GM18505 (cell line): ENCODE measurements around the gene DEK.
A peak's percentile ranks its signal among the peaks of the same experiment; 100 is the strongest.
"Not testable (repeated sequence)": the region's sequence is repeated elsewhere in the genome, so short reads cannot be mapped to it uniquely, and the experiment has no call there.

ENCODE experiments used
- ATAC-seq: cut with Tn5 transposase; IDR thresholded peaks from one replicate; pipeline ENCODE4 v1.9.1; 2021; ENCODE audit not compliant: unreplicated experiment
- POLR2A ChIP-seq: IDR thresholded peaks from 4 replicates; pipeline ENCODE4 v1.6.1; 2011; ENCODE audit warnings: borderline replicate concordance; ENCODE audit not compliant: insufficient read depth, insufficient read length; ENCODE audit errors: extremely low read depth

DEK gene

GRCh38 chr6:18216411-18216810 lies 47.9 kb downstream of the DEK start:
- no peak for ATAC-seq
- no peak for TF ChIP-seq POLR2A

- TF ChIP-seq POLR2A = no peak
- ATAC-seq = no peak
These were observed 48.9 kb downstream of the DEK start for GRCh38 chr6:18215436-18215835.

GRCh38 chr6:18214003-18214402 lies 50.3 kb downstream of the DEK start:
- TF ChIP-seq POLR2A = no peak
- no peak for ATAC-seq

- no peak for TF ChIP-seq POLR2A
- ATAC-seq = no peak
These were observed 50.9 kb downstream of the DEK start for GRCh38 chr6:18213439-18213838.

- no peak for TF ChIP-seq POLR2A
- ATAC-seq = no peak
These were observed 52.1 kb downstream of the DEK start for GRCh38 chr6:18212231-18212630.

- peak; percentile 96 for ATAC-seq
- no peak for TF ChIP-seq POLR2A
These were observed 53.0 kb downstream of the DEK start for GRCh38 chr6:18211338-18211737.

GRCh38 chr6:18210707-18211106 lies 53.6 kb downstream of the DEK start:
- TF ChIP-seq POLR2A = no peak
- ATAC-seq = no peak

- ATAC-seq = no peak
- TF ChIP-seq POLR2A = no peak
These were observed 54.7 kb downstream of the DEK start for GRCh38 chr6:18209539-18210197.

- not testable (repeated sequence) for ATAC-seq
These were observed 55.6 kb downstream of the DEK start for GRCh38 chr6:18208778-18209177.

- no peak for TF ChIP-seq POLR2A
- no peak for ATAC-seq
These were observed 56.4 kb downstream of the DEK start for GRCh38 chr6:18207949-18208348.

- TF ChIP-seq POLR2A = no peak
- no peak for ATAC-seq
These were observed 56.9 kb downstream of the DEK start for GRCh38 chr6:18207438-18207837.

- ATAC-seq = no peak
- TF ChIP-seq POLR2A = no peak
These were observed 57.7 kb downstream of the DEK start for GRCh38 chr6:18206591-18206990.

GRCh38 chr6:18204691-18205090 lies 59.6 kb downstream of the DEK start:
- no peak for ATAC-seq
- TF ChIP-seq POLR2A = no peak

GRCh38 chr6:18203786-18204185 lies 60.5 kb downstream of the DEK start:
- no peak for TF ChIP-seq POLR2A
- no peak for ATAC-seq

GRCh38 chr6:18192026-18192425 lies 72.3 kb downstream of the DEK start:
- no peak for TF ChIP-seq POLR2A

More at GRCh38 chr6:18192026-18192425, 72.3 kb downstream of the DEK start:
- ATAC-seq = no peak
